ENCODE data around the gene FGFBP1. TPM values are rescaled to one million over a fixed set of nuclear protein-coding genes. Genes with fewer than 3 reads are reported as not detected.

The FGFBP1 gene
- total RNA-seq, 1 donor from 2014 or later = 0.96 TPM

- no peaks in the 10 kb centered on the region for H3K4me1 Mint-ChIP-seq
- TF ChIP-seq CTCF (IDR thresholded peaks at IDR 0.05; ENCODE audit: unreplicated experiment) = no peak
- DNase-seq (ENCODE audit: low spot score in 2 of 2, unreplicated experiment in 2 of 2) = no peak
- no peak overlapping the region for H3K27ac Mint-ChIP-seq
- H3K9me3 Mint-ChIP-seq = peaks cover 10% of the 10 kb centered on the region
- no peaks in the 10 kb centered on the region for H3K27me3 Mint-ChIP-seq (ENCODE audit: low read depth)
- H3K36me3 Mint-ChIP-seq = no peaks in the 10 kb centered on the region
- H3K4me3 Mint-ChIP-seq = no peak overlapping the region
These were observed 25.0 kb upstream of the FGFBP1 start for GRCh38 chr4:15963576-15963975.

- Mint-ChIP-seq H3K27ac (no peak within 1 kb of the TSS), H3K27me3 (ENCODE audit: low read depth) (no peaks in the 10 kb centered on the region), H3K36me3 (no peaks in the 10 kb centered on the region), H3K4me1 (no peaks in the 10 kb centered on the region), H3K9me3 (peaks cover 10% of the 10 kb centered on the region), H3K4me3 (no peak within 1 kb of the TSS)
- no peak for TF ChIP-seq CTCF (IDR thresholded peaks at IDR 0.05; ENCODE audit: unreplicated experiment)
- DNase-seq (ENCODE audit: low spot score in 2 of 2, unreplicated experiment in 2 of 2) = peak in 1 of 2 experiments; percentile 42
These were observed 24.5 kb upstream of the FGFBP1 start, which contains the start of gene FGFBP2 for GRCh38 chr4:15963001-15963451. Gene FGFBP2, minus strand, starts transcription at chr4:15963175. Its CDS starts 46 bp downstream, at chr4:15963129.

DNA sequence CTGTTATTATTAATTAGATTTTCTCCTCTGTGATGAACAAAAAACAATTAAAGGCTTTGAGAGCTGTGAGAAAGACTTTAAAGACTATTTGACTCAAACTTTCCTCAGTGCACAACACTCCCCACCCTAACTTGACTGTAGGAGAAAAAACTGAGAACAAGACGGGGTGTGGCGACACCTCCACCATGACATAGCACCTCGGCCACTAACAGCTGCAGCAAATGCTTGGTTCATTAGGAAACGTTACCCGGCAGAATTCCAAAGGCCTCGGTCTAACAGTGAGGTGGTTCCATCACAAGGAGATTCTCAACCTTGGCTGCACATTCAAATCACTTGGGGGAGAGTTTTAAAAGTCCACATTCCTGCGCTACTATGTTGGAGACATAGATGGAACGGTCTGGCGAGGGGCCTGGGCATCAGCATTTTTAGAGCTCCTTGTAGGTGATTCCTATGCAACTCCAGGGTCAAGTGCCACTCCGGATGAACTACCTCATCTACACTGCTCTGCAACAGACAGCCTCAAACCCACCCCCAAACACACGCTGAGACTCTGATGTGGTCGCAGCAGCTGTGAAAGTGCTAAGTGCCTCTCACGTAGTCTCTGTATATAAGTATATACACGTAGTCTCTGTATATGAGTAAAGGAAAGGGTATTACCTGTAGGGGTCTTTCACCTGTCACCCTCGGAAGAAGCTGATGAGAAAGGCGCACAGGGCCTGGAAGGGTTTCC lies 23.4 kb upstream of the FGFBP1 start:
- DNase-seq (ENCODE audit: low spot score in 2 of 2, unreplicated experiment in 2 of 2) = no peak
- H3K4me1 Mint-ChIP-seq = no peaks in the 10 kb centered on the region
- H3K36me3 Mint-ChIP-seq = no peaks in the 10 kb centered on the region
- TF ChIP-seq CTCF (IDR thresholded peaks at IDR 0.05; ENCODE audit: unreplicated experiment) = no peak
- H3K9me3 Mint-ChIP-seq = peaks cover 10% of the 10 kb centered on the region
- no peak overlapping the region for H3K4me3 Mint-ChIP-seq
- H3K27me3 Mint-ChIP-seq (ENCODE audit: low read depth) = no peaks in the 10 kb centered on the region
- H3K27ac Mint-ChIP-seq = no peak overlapping the region

- H3K9me3 Mint-ChIP-seq = peaks cover 16% of the 10 kb centered on the region
- no peak for DNase-seq (ENCODE audit: low spot score in 2 of 2, unreplicated experiment in 2 of 2)
- H3K4me1 Mint-ChIP-seq = no peaks in the 10 kb centered on the region
- no peak overlapping the region for H3K27ac Mint-ChIP-seq
- H3K4me3 Mint-ChIP-seq = no peak overlapping the region
- no peaks in the 10 kb centered on the region for H3K27me3 Mint-ChIP-seq (ENCODE audit: low read depth)
- TF ChIP-seq CTCF (IDR thresholded peaks at IDR 0.05; ENCODE audit: unreplicated experiment) = no peak
- no peaks in the 10 kb centered on the region for H3K36me3 Mint-ChIP-seq
These were observed 20.0 kb upstream of the FGFBP1 start for GRCh38 chr4:15958562-15958961.

- Mint-ChIP-seq H3K4me3 (no peak overlapping the region), H3K36me3 (no peaks in the 10 kb centered on the region), H3K9me3 (peaks cover 23% of the 10 kb centered on the region), H3K4me1 (no peaks in the 10 kb centered on the region), H3K27ac (no peak overlapping the region), H3K27me3 (ENCODE audit: low read depth) (no peaks in the 10 kb centered on the region)
- DNase-seq (ENCODE audit: low spot score in 2 of 2, unreplicated experiment in 2 of 2) = peak in 1 of 2 experiments; percentile 62
- peak; percentile 77 for TF ChIP-seq CTCF (IDR thresholded peaks at IDR 0.05; ENCODE audit: unreplicated experiment)
These were observed 17.8 kb upstream of the FGFBP1 start for GRCh38 chr4:15956179-15956850.

Measured in mesothelial cell of epicardium (in vitro differentiated cells).